BJ (cell line): Measurements from ENCODE around the gene HIVEP3. TPM values are rescaled to one million over a fixed set of nuclear protein-coding genes. Genes with fewer than 3 reads are reported as not detected.

Experiments used
- CTCF ChIA-PET: fragments of 350-600 bp; formaldehyde crosslinking; extraction: SDS; loops from one replicate; lab custom pipeline; 2021; ENCODE audit warnings: antibody characterized with exemption, inconsistent platforms; lab: Yijun Ruan, JAX
- POLR2A ChIA-PET: fragments of 300-600 bp; sonication (Branson Sonifier 250); formaldehyde crosslinking; extraction: SDS; loops from one replicate; lab custom pipeline; 2021; ENCODE audit warnings: antibody characterized with exemption; lab: Charles Lee
- DNase-seq: peaks from one replicate; pipeline ENCODE4 v3.0.0-alpha.2; 2011; ENCODE audit warnings: low read depth
- H3K27me3 ChIP-seq: 2 replicates; pipeline ENCODE4 v1.6.0; 2011; ENCODE audit warnings: low read length; ENCODE audit not compliant: control insufficient read depth, insufficient read depth
- H3K36me3 ChIP-seq: 2 replicates; pipeline ENCODE4 v1.5.1; 2011; ENCODE audit warnings: low read length; ENCODE audit not compliant: control insufficient read depth, insufficient read depth
- H3K4me3 ChIP-seq: 2 replicates; pipeline ENCODE4 v1.5.1; 2011; ENCODE audit warnings: low read depth, mild to moderate bottlenecking, control low read depth, low read length
- polyA plus RNA-seq: library from polyadenylated mRNA; depleted of rRNA; stranded (reverse); fragments of >200 nt; gene quantifications from 2 replicates; pipeline ENCODE4 v1.2.3, GENCODE V29; 2011
- TF ChIP-seq, protein P1 (sequence below): IDR thresholded peaks from 2 replicates; pipeline ENCODE4 v1.5.1; 2011; ENCODE audit warnings: low read depth, mild to moderate bottlenecking, control low read depth, inconsistent platforms, low read length, moderate library complexity; ENCODE audit not compliant: insufficient read depth

The HIVEP3 gene
- polyA plus RNA-seq, 1 experiment: 4.0 TPM

DNA sequence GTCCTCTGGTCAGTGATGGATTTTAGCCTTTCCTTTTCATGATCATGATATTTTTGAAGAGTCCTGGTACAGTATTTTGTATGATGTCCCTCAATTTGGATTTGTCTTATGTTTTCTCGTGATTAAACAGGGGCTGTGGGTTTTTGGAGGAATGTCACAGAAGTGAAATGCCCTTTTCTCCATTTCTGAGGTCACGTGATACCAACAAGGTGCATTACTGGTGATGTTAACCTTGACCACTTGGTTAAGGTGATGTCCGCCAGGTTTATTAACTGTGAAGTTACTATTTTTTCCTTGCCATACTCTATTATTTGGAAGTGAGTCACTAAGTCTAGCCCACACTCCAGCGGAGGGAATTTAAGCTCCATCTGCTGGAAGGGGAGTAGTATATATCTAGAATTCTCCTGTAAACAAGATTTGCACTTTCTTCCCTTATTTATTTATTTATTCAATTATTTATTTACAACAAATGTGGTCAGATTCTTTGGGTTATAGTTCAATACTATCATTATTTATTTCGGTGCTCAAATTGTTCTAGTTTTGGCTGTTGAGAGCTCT, 123.4 kb downstream of the HIVEP3 start:
- TF ChIP-seq, protein P1, sequence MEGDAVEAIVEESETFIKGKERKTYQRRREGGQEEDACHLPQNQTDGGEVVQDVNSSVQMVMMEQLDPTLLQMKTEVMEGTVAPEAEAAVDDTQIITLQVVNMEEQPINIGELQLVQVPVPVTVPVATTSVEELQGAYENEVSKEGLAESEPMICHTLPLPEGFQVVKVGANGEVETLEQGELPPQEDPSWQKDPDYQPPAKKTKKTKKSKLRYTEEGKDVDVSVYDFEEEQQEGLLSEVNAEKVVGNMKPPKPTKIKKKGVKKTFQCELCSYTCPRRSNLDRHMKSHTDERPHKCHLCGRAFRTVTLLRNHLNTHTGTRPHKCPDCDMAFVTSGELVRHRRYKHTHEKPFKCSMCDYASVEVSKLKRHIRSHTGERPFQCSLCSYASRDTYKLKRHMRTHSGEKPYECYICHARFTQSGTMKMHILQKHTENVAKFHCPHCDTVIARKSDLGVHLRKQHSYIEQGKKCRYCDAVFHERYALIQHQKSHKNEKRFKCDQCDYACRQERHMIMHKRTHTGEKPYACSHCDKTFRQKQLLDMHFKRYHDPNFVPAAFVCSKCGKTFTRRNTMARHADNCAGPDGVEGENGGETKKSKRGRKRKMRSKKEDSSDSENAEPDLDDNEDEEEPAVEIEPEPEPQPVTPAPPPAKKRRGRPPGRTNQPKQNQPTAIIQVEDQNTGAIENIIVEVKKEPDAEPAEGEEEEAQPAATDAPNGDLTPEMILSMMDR: peak; percentile 55
- POLR2A ChIA-PET: interaction anchor here (0.5 kb wide), 1 partner anchor 927 kb away, joined by 4 read pairs; no protein-coding TSS in a partner anchor

DNA sequence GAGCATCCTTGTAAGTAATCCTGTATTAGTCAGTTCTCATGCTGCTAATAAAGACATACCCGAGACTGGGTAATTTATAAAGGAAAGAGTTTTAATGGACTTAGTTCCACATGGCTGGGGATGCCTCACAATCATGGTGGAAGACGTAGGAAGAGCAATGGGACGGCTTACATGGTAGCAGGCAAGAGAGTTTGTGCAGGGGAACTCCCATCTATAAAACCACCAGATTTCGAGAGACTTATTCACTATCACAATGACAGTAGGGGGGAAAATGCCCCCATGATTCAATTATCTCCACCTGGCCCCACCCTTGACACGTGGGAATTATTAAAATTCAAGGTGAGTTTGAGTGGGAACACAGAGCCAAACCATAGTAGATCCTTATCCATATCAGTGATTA, 124.7 kb downstream of the HIVEP3 start:
- H3K4me3 ChIP-seq: no peak overlapping the region
- ChIA-PET CTCF (no interaction called here), POLR2A (no interaction called here)
- no peaks in the 10 kb centered on the region for H3K36me3 ChIP-seq
- TF ChIP-seq, protein P1: no peak
- DNase-seq: no peak
- H3K27me3 ChIP-seq: no peaks in the 10 kb centered on the region

More for the DNA sequence above, 123.4 kb downstream of the HIVEP3 start:
- no peaks in the 10 kb centered on the region for H3K36me3 ChIP-seq
- CTCF ChIA-PET: interaction anchor here (0.6 to 8.3 kb wide), 7 partner anchors 16 to 279 kb away, joined by 3 to 60 read pairs (median 4); no protein-coding TSS in a partner anchor
- H3K4me3 ChIP-seq: no peak overlapping the region
- DNase-seq: no peak
- no peaks in the 10 kb centered on the region for H3K27me3 ChIP-seq

DNA sequence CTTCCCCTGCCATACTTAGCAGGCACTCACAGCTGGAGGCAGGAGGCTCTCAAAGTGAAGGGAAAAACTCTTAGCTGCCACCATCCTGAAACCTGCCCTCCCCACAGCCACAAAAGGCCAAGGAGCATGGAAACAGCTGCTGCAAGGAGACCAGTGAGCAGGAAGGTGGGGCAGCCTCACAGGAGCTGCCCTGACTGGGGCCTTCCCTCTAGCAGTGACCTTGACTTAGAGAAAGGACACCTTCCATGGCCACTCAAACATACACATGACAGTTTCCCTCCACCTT, 126.3 kb downstream of the HIVEP3 start:
- ChIA-PET CTCF (interaction anchor here (0.7 to 2.0 kb wide), 5 partner anchors 9 to 219 kb away, joined by 3 to 20 read pairs (median 4); no protein-coding TSS in a partner anchor), POLR2A (no interaction called here)
- DNase-seq: no peak
- Histone ChIP-seq H3K36me3 (no peaks in the 10 kb centered on the region), H3K27me3 (no peaks in the 10 kb centered on the region), H3K4me3 (no peak overlapping the region)
- TF ChIP-seq, protein P1: no peak

DNA sequence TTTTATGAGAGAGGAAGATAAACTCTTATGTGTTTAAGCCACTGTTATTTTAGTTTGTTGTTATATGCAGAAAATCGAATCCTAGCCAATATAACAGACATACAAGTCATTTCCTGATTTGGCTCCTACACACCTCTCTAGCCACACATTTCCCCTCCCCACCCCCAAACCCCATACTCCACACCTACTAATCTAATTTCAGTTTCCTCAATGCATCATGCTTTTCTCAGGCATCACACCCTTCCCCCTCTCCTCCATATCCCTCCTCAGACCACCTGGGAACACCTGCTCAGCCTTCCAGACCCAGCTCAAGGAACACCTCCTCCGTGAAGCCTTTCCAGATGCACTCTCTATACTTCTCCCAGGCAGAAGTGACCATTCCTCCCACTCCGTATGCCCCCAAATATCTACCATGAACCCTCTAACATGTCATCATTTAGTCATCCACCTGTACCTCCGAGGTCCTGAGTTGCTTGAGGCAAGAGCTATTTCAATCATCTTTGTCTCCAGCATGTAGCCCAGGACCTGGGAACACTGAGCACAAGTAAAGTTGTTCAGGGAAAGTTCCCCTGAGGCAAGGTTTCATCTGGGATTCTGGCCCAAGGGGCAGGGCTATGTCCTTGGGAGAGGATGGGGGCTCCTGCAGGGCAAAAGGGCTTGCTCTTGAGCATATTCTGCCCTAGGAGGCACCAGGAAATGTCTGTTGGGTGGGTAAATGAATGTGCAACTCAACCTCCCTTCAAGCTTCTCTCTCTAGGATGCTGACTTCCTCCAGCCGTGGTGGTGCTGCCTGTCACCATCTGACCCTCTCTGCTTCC, 126.8 kb downstream of the HIVEP3 start:
- CTCF ChIA-PET: interaction anchor here (0.6 to 2.0 kb wide), 6 partner anchors 8 to 218 kb away, joined by 3 to 20 read pairs (median 4); no protein-coding TSS in a partner anchor
- POLR2A ChIA-PET: no interaction called here
- Histone ChIP-seq H3K36me3 (no peaks in the 10 kb centered on the region), H3K4me3 (no peak overlapping the region), H3K27me3 (no peaks in the 10 kb centered on the region)
- TF ChIP-seq, protein P1: no peak
- no peak for DNase-seq

DNA sequence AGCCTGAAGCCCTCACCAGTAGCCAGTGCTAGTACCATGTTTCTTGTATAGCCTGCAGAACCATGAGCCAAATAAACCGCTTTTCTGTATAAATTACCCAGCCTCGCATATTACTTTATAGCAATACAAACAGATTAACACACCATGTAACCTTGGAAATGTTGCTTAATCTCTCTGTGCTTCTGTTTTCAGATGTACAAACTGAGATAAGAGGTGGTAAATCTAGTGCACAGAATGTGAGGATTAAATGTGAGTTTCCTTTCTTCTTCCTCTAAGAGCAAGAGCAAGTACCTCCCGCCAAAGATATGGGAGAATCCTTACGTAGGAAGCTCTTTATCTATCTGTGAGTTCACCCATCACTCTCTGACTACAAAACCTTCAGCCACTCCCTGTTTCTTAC, 128.4 kb downstream of the HIVEP3 start:
- TF ChIP-seq, protein P1: no peak
- Histone ChIP-seq H3K27me3 (no peaks in the 10 kb centered on the region), H3K4me3 (no peak overlapping the region), H3K36me3 (no peaks in the 10 kb centered on the region)
- ChIA-PET POLR2A (no interaction called here), CTCF (interaction anchor here (3.3 kb wide), 1 partner anchor 217 kb away, joined by 18 read pairs; no protein-coding TSS in a partner anchor)
- DNase-seq: no peak
